NCI-H1930 (cell line): ENCODE measurements around the gene LSM2.
"Not testable (repeated sequence)": the region's sequence is repeated elsewhere in the genome, so short reads cannot be mapped to it uniquely, and the experiment has no call there.

ENCODE experiments used
- DNase-seq, 2 experiments: peaks; one replicate each; lab custom pipeline; 2025; lab: John Stamatoyannopoulos, UW

LSM2 gene

GRCh38 chr6:31797588-31797987, 9.2 kb downstream of the LSM2 start:
- no peak for DNase-seq

DNA sequence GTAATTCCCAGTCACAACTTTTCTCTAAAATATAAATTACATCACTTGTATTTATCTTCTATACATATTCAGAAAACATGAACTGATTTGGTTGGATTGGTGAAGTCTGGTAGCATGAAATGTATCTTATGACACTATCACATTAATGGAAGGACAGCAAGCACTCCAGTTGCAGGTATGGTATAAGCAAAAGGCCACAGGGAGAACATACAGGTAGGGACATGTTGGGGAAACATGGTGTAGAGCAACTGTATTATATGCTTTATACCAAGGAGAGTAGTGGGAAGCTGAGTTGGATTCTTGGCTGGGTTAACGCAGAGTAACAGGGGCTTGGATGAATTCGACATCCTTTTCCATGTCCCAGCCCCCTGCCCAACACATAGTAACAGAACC, 9.8 kb downstream of the LSM2 start:
- no peak for DNase-seq

- peak; percentile 66 to 87 for DNase-seq
These were observed 11.0 kb downstream of the LSM2 start, which contains the start of gene VARS1 for GRCh38 chr6:31795616-31796298. VARS1 (minus strand) TSS chr6:31795752; CDS start chr6:31795217, 535 bp downstream.

- DNase-seq, result no peak
These were observed 11.7 kb downstream of the LSM2 start for GRCh38 chr6:31794866-31795615.

DNA sequence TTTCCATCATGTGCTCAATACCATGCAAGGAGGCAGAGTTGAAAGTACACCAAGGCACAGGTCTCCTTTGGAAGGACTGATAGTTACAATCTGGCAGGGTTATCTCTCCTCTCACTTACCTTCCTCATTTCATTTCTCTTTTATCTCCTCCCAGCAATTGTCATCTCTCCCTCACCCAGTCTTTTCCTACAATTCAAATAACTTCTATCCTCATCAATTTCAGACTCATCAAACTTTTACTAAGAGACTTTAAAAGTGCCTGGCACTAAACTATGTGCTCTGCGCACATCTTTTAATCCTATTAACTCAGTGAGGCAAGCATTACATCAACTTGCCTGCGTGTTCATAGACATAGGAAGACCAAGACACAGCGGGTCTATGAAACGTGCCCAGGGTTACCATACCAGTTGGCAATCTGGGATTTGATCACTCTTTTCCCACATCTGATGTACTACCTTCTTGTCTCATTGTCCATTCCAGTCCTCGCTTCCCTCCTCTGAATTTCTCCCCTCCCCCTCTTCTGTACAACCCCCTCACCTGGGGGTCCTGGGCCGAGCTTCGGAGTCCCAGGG, 12.4 kb downstream of the LSM2 start:
- no peak for DNase-seq

DNA sequence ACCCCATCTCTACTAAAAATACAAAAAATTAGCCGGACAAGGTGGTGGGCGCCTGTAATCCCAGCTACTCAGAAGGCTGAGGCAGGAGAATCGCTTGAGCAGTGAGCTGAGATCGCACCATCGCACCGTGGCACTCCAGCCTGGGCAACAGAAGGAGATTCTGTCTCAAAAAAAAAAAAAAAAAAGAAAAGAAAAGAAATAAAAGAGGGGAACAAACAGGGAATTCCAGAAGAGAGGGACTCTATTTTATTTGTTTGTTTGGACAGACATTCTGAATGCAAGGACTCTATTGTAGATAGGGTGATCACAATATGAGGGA, 12.9 kb downstream of the LSM2 start:
- DNase-seq, result not testable (repeated sequence)

GRCh38 chr6:31792761-31793171, 14.0 kb downstream of the LSM2 start:
- DNase-seq, result no peak

DNA sequence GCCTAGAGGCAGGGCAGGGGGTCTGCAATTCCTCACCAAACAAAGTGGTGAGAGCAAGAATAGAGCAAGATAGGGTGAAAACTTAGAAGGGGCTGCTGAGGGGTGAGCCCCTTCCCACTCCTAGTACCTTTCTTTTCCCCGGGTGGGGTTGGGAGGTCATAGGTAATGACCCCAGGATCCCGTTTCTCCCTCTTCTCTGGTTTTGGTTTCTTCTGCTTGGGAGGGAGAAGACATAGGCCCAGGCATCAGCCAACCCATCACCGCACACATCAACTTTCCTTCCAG, 14.7 kb downstream of the LSM2 start:
- DNase-seq, result no peak

GRCh38 chr6:31791324-31792089, 15.3 kb downstream of the LSM2 start:
- peak in 1 of 2 experiments; percentile 11 for DNase-seq

- DNase-seq, result no peak
These were observed 21.3 kb downstream of the LSM2 start for GRCh38 chr6:31785475-31785874.

GRCh38 chr6:31784098-31784925, 22.5 kb downstream of the LSM2 start:
- no peak for DNase-seq

- DNase-seq, result no peak
These were observed 24.5 kb downstream of the LSM2 start for GRCh38 chr6:31782126-31782855.

- no peak for DNase-seq
These were observed 25.3 kb downstream of the LSM2 start for GRCh38 chr6:31781244-31782125.

DNA sequence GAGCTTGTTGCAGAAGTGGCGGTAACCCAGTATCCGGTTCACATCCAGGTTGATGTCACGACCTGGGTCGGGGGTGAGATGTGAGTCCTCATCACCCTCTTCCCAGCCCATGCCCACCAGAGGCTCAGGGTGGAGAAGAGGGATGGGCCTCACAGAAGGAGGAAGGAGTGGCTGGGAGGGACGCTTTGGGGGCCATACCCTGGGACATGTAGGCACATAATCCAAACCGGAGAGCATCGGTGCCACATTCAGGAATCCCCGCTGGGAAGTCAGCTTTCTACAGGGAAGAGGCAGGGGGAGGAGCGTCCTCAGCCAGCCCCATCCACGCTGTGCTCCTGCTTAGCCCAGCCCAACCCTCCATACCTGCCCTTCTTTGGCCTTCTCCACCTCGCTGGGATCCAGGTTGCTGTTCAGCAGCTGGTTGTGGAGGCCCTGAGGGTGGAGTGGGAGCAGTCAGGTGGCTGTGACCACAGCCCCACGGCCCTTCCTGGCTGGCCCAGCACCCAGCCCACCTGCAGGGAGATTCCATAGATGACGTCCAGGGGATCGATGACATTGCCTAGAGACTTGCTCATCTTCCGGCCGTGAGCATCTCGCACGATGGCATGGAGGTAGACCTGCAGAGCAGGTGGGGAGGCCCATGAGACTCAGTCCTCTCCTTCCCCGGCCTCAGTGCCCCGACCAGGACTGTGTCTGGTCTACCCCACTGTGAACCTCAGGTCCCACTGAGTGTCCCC, 26.1 kb downstream of the LSM2 start:
- no peak for DNase-seq

- DNase-seq, result no peak
These were observed 26.9 kb downstream of the LSM2 start for GRCh38 chr6:31779908-31780307.

GRCh38 chr6:31778999-31779885, 27.5 kb downstream of the LSM2 start:
- DNase-seq, result no peak

- no peak for DNase-seq
These were observed 28.6 kb downstream of the LSM2 start for GRCh38 chr6:31778193-31778592.

DNA sequence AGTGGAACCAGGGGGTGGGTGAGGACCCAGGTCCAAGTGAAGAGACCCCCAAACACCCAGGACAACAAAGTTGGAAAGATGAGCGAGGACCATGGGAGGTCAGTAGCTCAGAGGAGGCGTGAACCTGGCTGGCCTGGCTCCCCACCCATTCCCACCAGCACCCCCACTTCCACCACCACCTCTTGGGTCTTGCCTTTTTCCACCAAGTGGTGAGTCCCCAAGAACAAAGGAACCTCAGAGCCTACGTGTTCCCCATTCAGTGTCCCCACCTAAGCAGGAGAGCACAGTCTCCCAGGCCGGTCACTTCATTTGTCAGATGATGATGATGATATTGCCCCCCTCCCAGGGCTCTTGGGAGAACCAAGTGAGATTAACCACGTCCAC, 29.1 kb downstream of the LSM2 start:
- no peak for DNase-seq
